GM19193 (cell line): ENCODE measurements around the gene NACAD.

Experiments used
- POLR2A ChIP-seq: IDR thresholded peaks from 4 replicates; pipeline ENCODE4 v1.6.1; 2011; ENCODE audit not compliant: insufficient read depth, insufficient read length; ENCODE audit errors: extremely low read depth

NACAD gene

DNA sequence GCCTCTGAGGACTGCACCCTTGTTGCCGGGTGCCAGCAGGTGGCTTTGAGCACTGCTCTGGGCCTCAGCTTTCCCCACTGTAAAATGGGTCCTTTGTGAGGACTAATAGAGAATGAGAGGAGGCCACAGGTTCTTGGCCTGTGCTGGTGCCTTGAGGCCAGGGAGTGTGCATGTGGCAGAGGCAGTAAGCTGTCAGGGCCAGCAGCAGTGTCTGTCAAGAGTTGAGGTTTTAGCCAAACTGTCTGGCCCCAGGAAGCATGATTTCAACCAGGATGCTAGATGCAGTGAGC is 13.5 kb downstream of the NACAD start:
- TF ChIP-seq POLR2A: no peak

DNA sequence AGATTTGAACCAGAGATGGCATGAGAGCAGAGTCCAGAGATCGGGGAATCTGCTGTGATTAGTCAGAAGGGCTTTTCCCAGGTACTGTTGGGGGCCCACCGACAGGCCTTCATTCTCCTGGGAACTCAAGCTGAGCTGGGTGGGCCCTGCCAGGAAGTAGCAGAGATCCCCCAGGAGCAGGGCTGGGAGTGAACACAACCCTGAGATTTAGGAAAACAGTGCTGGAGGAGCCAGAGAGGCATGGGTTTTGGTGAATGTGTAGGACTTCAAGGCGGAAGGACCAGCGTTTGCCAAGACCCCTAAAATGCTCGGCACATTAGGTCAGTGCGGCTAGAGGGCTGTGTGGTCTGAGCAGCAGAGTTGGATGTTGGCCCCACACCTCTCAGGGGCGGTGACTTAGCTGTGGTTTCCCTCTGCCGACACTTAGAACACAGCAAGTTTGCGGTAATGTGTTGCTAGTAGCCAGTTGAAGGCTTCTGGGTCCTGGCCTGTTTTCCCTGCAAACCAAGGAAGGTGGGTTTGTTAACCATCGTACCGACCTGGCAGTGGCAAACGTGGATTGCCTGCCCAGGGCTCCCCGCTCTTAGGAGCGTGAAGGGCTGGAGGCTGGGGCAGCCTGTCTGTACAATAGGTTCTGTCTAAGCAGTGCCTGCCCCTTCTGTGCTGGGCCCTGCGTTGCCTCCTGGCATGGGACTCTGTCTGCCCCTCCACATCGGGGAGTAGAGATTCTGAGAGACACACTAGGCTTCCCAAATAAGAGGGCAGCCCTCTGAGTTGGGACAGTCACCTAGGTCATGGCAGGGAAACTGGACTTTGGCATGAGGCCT is 14.0 kb downstream of the NACAD start:
- TF ChIP-seq POLR2A: no peak

DNA sequence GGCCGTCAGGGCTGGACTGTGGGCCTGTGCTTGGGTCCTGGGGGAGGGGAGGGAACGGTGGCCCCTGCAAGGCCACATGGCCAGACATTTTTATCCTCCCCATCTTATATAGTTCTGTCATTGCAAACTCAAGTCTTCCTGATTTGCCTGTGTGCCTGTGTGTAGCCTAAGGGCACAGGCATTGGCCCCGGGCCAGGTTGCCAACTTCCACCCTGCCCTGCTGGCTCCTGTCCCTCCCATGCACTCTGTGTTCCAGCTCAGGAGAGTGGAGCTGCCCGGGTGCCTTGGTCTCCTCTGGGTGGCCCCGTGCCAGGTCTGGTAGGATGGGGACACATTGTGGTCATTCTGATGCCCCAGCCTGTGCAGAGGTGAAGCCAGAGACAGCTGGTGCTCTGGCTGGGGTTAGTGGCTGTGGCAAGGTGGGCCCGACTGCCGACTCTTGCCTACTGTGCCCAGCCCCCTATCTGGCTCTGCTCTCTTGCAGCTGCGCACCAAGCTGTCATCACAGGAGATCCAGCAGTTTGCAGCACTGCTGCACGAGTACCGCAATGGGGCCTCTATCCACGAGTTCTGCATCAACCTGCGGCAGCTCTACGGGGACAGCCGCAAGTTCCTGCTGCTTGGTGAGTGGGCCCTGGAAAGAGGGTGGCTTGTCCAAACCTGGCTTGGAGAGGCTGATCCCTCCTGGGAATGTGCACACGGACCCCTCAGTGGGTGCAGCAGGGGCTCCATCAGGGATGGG is 14.8 kb downstream of the NACAD start:
- no peak for TF ChIP-seq POLR2A

DNA sequence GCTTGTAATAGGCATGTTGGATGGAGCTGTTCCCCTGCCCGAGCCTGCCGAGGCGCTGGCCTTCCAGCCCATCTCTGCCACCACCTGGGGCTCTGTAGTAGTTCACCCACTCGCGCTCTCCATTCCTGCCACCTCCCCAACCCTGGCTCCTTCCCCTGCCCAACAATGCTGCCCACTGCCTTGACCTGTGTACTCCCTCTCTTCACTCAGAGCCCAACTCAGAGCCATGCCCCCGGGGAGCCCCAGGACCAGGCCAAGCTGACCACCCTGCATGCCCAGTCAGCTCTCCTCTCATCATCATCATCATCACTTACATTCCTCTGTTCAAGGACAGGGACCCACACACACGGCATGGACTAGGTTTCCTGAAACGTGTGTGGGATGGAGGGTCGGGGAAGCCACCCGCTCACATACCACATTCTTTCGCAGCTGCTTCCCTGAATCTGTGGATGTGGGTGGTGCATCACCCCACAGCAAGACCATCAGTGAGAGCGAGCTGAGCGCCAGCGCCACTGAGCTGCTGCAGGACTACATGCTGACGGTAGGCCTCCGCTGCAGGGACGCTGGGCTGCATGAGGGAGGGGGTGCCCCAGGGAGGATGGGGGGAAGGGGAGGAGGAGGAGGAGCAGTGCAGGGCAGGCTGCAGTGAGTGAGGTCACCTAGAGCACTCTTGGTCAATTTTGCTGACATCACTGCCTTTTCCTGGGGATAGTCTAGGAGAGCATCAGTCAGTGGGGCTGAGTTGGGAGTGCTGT is 15.6 kb downstream of the NACAD start:
- no peak for TF ChIP-seq POLR2A

DNA sequence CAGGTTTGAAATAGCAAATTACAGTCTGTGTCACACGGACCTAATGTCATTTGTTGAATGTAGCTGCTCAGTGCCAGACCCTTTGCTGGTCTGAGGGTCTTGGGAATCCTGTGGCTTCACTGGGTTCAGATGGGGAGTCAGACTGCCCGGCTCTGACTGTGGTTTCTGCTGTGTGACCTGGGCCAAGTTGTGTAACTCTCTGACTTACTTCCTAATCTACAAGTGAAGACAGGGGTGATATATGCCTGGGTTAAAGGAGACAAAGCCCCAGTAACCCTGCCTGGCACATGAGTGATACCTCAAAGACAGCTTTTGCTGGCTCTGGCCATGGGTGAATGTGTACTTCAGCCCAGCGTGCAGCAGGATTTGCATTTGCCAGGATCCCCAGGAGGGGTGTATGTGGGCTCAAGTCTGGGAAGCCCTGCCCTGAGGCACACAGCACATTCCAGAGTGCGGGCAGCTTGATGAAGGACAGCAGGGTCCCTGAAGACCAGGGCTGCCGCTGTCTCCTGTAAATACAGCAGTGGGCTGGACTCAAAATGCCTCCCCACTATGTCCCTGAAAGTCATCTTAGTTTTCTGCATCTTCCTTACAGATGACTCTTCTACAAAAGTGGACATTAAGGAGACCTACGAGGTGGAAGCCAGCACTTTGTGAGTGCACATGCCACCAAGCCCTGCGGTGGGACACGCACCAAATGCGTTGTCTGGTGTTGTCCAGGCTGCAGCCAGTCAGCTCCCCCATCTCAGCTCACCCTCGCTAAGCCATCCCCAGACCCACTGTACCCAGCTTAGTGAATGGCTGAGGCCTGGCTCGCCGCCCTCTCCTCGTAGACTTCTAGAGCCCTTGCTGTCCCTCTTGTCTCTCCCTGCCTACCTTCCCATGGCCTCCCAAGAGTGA is 16.4 kb downstream of the NACAD start:
- TF ChIP-seq POLR2A: no peak

DNA sequence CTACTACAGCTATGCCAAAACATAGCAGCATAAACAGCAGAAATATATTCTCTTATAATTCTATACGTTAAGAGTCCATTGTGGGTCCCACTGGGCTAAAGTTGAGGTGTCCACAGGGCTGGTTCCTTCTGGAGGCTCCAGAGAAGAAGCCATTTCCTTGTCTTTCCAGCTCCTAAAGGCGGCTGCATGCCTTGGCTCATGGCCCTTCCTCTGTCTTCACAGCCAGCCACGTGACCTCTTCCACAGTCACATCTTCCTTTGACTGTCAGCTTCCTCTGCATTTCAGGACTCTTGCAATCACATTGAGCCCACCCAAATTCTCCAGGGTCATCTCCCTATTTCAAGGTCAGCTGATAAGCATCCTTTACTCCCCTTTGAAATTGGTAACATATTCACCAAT is 17.2 kb downstream of the NACAD start:
- no peak for TF ChIP-seq POLR2A

DNA sequence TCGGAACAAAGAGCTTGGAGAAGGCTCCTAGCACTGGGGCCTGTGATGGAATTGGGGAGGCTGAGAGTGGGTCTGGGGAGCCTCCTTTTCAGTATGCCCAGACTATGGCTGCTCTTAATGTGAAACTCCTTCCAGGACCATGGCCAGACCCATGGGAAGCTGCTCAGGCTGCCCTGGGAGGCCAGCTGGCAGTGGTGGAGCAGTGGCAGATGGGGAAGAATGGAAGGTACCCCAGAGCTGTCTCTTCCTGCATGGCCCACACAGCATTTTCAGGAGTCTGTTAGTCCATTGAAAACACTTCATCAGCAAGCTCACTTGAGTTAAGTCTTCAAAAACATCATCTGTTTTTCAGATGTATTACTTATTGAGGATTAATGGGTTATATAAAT is 18.5 kb downstream of the NACAD start:
- no peak for TF ChIP-seq POLR2A

DNA sequence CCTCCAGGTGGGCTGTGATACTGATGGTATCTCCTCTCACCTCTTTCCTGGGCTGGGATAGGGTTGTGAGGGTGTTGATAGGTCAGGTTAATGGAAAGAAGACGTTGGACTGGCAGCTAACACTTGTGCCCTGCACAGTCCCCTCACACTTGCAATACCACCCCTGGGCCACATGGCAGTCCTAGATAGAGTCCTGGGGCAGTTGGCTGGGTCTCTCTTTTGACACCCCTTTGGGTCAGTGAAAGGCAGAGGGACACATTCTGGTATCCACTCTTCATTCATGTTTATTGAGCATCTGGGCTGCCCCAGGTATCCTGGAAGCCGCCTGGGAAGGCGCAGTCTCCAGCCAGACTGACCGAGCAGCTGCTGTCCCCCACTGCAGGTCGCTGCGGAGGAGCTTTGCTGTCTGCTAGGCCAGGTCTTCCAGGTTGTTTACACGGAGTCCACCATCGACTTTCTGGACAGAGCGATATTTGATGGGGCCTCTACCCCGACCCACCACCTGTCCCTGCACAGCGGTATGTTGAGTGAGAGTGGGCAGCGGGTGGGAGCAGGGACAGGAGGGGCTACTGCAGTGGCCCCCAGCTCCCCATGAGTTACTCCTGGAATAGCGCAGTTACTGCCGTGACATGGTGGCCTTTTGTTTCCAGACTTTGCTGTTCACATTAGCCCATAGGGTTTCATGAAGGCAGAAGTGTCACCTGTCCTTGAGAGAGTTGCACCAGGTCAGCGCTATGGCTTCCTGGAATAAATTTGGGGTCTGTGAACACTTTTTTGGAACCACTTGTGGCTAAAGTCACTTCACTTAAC is 19.1 kb downstream of the NACAD start:
- no peak for TF ChIP-seq POLR2A

DNA sequence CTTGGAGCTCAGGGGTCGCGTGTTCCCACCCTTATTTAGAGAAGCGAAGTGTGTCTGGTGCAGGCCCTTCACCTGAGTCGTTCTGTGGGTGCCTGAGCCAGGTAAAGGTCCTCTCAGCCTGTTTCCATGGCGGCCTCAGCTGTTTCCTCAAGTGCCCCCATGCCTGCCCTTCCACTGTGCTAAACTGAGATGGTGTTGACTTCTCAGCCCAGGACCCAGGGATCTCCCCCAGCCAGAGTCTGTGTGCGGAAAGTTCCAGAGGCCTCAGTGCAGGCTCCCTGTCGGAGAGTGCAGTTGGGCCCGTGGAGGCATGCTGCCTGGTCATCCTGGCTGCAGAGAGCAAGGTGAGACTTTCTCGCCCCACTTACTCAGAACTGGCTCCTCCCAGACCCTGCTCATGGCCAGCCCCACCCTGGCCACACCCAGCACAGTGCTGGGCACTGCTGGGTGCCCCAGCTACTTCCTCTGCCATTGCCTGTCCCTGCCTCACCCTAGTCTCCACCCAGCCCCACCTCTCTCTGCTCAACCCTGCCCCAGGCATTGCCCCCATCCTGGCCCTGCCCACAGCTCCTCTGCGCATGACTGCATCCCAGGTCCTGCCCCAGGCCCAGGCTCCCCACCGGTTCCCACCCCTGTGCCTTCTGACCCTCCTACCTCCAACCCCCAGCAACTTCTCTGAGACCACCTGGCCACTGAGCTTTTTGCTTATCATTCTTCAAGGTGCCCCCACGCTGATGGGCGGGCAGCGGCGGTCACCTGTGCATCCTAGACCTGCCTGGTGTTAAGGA is 20.3 kb downstream of the NACAD start:
- no peak for TF ChIP-seq POLR2A

DNA sequence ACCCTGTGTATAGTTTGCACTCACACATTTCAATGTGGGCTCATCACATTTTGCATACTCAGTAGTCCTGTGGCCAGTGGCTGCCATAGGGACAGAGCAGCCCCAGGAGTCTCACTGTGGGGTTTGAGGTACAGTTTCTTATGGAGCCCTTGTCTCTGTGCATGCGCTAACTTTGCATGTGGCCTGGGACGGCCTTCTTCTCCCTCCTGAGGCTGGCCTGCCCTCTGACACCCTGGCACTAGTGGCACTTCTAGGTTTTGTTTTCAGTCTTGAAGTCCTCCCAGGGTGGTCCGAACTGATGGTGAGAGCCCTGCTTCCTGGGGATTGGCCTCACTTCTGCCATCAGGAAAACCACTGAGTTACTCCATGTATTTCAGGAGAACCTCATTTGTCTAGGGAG is 21.2 kb downstream of the NACAD start:
- no peak for TF ChIP-seq POLR2A

DNA sequence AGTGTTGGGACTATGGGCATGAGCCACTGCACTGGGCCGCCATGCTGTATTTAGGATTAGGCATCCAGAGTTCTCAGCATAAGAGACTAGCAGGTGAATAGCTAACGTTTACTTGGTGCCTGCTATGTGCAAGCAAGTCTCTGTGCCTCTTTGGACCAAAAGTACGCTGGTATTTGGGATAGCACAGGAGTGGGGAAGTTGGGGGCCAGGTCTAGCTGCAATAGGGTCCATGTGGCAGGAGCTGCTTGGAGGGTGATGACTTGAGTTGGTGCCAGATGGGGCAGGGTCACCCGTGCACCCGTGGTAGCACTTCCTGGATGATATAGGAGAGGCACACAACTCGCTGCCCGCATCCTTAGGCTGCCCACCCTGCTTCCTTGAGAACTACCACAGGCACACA is 22.4 kb downstream of the NACAD start:
- no peak for TF ChIP-seq POLR2A

DNA sequence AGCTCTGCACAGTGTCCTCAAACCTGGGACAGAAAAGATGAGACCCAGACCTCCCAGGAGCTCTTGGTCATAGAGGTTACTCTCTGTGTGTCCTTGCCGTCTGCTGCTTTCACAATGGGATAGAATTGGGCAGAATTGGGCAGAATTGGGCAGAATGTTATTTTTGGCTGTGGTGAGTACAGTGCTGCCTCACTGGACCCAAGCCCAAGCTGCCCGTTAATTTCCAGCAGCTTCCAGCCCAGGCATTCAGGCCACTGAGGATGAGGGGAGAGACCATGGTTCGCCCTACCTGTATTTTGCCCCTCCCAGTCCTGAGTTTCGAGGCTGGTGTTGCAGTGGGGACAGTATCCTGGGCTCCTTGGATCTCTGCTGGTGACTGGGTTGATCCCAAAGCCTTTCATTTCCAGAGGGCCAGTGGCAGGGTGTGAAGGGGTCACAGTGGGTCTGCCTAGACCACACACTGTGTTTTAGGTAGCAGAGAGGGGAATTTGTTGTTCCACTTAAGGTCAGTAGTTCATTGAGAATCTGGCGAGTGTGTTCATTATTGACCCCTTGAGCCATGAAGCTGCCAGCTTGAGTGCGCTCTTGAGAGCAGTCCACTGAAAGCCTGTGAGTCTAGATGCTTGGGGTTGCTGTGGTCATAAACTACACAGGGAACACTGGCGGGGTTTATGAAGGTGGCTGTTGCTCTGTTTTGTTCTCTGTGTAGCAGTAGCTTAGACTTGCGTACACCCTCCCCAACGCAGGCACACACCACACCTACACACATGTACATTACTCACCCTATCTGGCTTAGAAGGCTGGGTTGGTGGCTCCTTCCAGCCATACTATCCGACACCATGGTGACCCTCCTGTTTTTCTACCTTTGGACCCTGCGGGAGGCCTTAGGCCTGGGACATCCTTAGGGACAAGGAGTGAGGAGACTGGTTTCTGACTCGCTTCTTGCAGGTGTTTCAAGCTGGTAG is 23.5 kb downstream of the NACAD start:
- no peak for TF ChIP-seq POLR2A
